ENCODE data around the gene GRID1.

DNA sequence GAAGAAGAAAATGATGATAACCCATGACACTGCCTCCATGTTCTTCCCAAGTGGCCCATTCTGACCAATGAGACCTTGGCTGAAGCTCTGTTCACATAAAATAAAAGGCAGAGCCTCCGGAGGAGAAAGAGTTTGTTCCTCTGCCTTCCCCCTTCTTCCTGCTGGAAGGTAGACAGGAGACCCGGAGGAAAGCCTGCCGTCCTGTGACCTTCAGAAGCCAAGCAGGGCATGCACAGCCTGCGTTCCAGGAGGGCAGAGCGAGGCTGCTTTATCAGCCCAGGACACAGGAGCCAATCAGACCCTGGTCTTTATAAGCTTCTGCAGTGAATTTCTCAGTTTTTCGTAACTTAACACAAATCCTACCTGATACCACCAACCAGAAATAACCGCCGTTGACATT is 8.6 kb upstream of the GRID1 start:
- TF ChIP-seq CTCF (IDR thresholded peaks at IDR 0.05) (no peak), POLR2A (IDR thresholded peaks at IDR 0.05) (no peak)
